GM12873 (cell line): ENCODE results near the gene SMIM26.

Source experiments
- CTCF ChIP-seq: IDR thresholded peaks from 2 replicates; pipeline ENCODE4 v1.5.1; 2012; ENCODE audit warnings: low read depth, mild to moderate bottlenecking, moderate library complexity, low read length, control low read depth; ENCODE audit not compliant: insufficient read depth; ENCODE audit errors: missing control alignments

The SMIM26 gene

GRCh38 chr20:18611492-18611891, 44.3 kb downstream of the SMIM26 start:
- no peak for TF ChIP-seq CTCF

- TF ChIP-seq CTCF = no peak
Observed at GRCh38 chr20:18613553-18613952, 46.3 kb downstream of the SMIM26 start.

GRCh38 chr20:18614244-18614643, 47.0 kb downstream of the SMIM26 start:
- TF ChIP-seq CTCF = no peak

- TF ChIP-seq CTCF = no peak
Observed at GRCh38 chr20:18615020-18615650, 47.9 kb downstream of the SMIM26 start.
